GM21528 (cell line): Measurements from ENCODE around the gene COBL.

Source experiments
- ATAC-seq: cut with Tn5 transposase; IDR thresholded peaks from one replicate; pipeline ENCODE4 v1.9.1; 2021; ENCODE audit warnings: mild to moderate bottlenecking, moderate library complexity; ENCODE audit not compliant: unreplicated experiment, low FRiP score

The COBL gene

GRCh38 chr7:51308696-51309095 lies 7.9 kb downstream of the COBL start:
- ATAC-seq = no peak

- no peak for ATAC-seq
Measured at GRCh38 chr7:51308265-51308664, 8.3 kb downstream of the COBL start.

- no peak for ATAC-seq
Measured at GRCh38 chr7:51307651-51308210, 8.9 kb downstream of the COBL start.

- no peak for ATAC-seq
Measured at GRCh38 chr7:51306761-51307160, 9.8 kb downstream of the COBL start.

- ATAC-seq = no peak
Measured at GRCh38 chr7:51304729-51305128, 11.9 kb downstream of the COBL start.

GRCh38 chr7:51303142-51303525 lies 13.5 kb downstream of the COBL start:
- no peak for ATAC-seq

- ATAC-seq = no peak
Measured at GRCh38 chr7:51301806-51302205, 14.8 kb downstream of the COBL start.

- no peak for ATAC-seq
Measured at GRCh38 chr7:51300762-51301674, 15.6 kb downstream of the COBL start.

GRCh38 chr7:51299391-51300133 lies 17.0 kb downstream of the COBL start:
- ATAC-seq = no peak

GRCh38 chr7:51298912-51299311 lies 17.7 kb downstream of the COBL start:
- no peak for ATAC-seq

- ATAC-seq = no peak
Measured at GRCh38 chr7:51297986-51298385, 18.6 kb downstream of the COBL start.

GRCh38 chr7:51295440-51296245 lies 21.0 kb downstream of the COBL start:
- no peak for ATAC-seq

GRCh38 chr7:51292596-51292995 lies 24.0 kb downstream of the COBL start:
- ATAC-seq = no peak

GRCh38 chr7:51290702-51291540 lies 25.7 kb downstream of the COBL start:
- ATAC-seq = no peak

GRCh38 chr7:51290304-51290637 lies 26.3 kb downstream of the COBL start:
- ATAC-seq = no peak

GRCh38 chr7:51289623-51290303 lies 26.8 kb downstream of the COBL start:
- no peak for ATAC-seq

- ATAC-seq = no peak
Measured at GRCh38 chr7:51288896-51289622, 27.6 kb downstream of the COBL start.

- ATAC-seq = no peak
Measured at GRCh38 chr7:51286401-51286800, 30.2 kb downstream of the COBL start.

GRCh38 chr7:51280156-51280555 lies 36.5 kb downstream of the COBL start:
- no peak for ATAC-seq
